WTC11 (cell line): ENCODE data around the gene GPR162.

Experiments used
- ATF6 ChIP-seq: sonication (generic); formaldehyde crosslinking; IDR thresholded peaks from 2 replicates; pipeline ENCODE4 v1.8.1; 2023; ENCODE audit warnings: mild to moderate bottlenecking, missing genetic modification reagents
- CTCF ChIP-seq: fragments of 200-600 bp; IDR thresholded peaks from 2 replicates; pipeline ENCODE4 v1.8.0; 2022; ENCODE audit warnings: antibody characterized with exemption
- E2F5 ChIP-seq: sonication (generic); formaldehyde crosslinking; IDR thresholded peaks from 2 replicates; pipeline ENCODE4 v1.8.1; 2022; ENCODE audit warnings: mild to moderate bottlenecking, moderate library complexity, missing genetic modification reagents
- HMGXB4 ChIP-seq: sonication (generic); formaldehyde crosslinking; IDR thresholded peaks from 2 replicates; pipeline ENCODE4 v1.8.1; 2023; ENCODE audit warnings: mild to moderate bottlenecking, moderate library complexity, missing genetic modification reagents
- MLX ChIP-seq: sonication (generic); formaldehyde crosslinking; IDR thresholded peaks from 2 replicates; pipeline ENCODE4 v1.8.1; 2023; ENCODE audit warnings: mild to moderate bottlenecking, missing genetic modification reagents, moderate library complexity
- MXD4 ChIP-seq: fragments of 250-450 bp; sonication (Bioruptor Pico); IDR thresholded peaks from 2 replicates; pipeline ENCODE4 v1.8.0; 2021; ENCODE audit warnings: mild to moderate bottlenecking, moderate library complexity, borderline replicate concordance
- MYBL2 ChIP-seq: sonication (generic); formaldehyde crosslinking; IDR thresholded peaks from 2 replicates; pipeline ENCODE4 v1.8.1; 2023; ENCODE audit warnings: mild to moderate bottlenecking, moderate library complexity, missing genetic modification reagents
- NR1H2 ChIP-seq: sonication (generic); formaldehyde crosslinking; IDR thresholded peaks from 2 replicates; pipeline ENCODE4 v1.9.0; 2021; ENCODE audit warnings: mild to moderate bottlenecking, moderate library complexity, missing genetic modification reagents
- PRDM15 ChIP-seq: sonication (generic); formaldehyde crosslinking; IDR thresholded peaks from 2 replicates; pipeline ENCODE4 v1.8.0; 2022; ENCODE audit warnings: missing genetic modification reagents
- PREB ChIP-seq: sonication (generic); formaldehyde crosslinking; IDR thresholded peaks from 2 replicates; pipeline ENCODE4 v1.8.1; 2022; ENCODE audit warnings: mild to moderate bottlenecking, missing genetic modification reagents, moderate library complexity, borderline replicate concordance
- TP53 ChIP-seq: sonication (generic); formaldehyde crosslinking; IDR thresholded peaks from 2 replicates; pipeline ENCODE4 v1.8.1; 2023; ENCODE audit warnings: mild to moderate bottlenecking, missing genetic modification reagents
- ZNF263 ChIP-seq: sonication (generic); formaldehyde crosslinking; IDR thresholded peaks from 2 replicates; pipeline ENCODE4 v1.8.1; 2022; ENCODE audit warnings: low read depth, mild to moderate bottlenecking, moderate library complexity, missing genetic modification reagents
- ZNF671 ChIP-seq: fragments of 250-450 bp; sonication (Bioruptor Pico); IDR thresholded peaks from 2 replicates; pipeline ENCODE4 v1.8.0; 2021; ENCODE audit warnings: mild to moderate bottlenecking

- TF ChIP-seq TP53 (no peak), CTCF (no peak), ATF6 (CRISPR knock-in tag) (no peak), MXD4 (CRISPR knock-in tag) (no peak), PREB (CRISPR knock-in tag) (no peak), MLX (CRISPR knock-in tag) (no peak), HMGXB4 (CRISPR knock-in tag) (no peak), ZNF263 (CRISPR knock-in tag) (no peak), NR1H2 (CRISPR knock-in tag) (no peak), E2F5 (CRISPR knock-in tag) (no peak), PRDM15 (CRISPR knock-in tag) (no peak), MYBL2 (CRISPR knock-in tag) (no peak), ZNF671 (CRISPR knock-in tag) (no peak)
Observed at GRCh38 chr12:6836851-6837250, 15.2 kb downstream of the GPR162 start.
